GM19467 (cell line): ENCODE measurements around the gene C2CD3.

Experiments used
- ATAC-seq: cut with Tn5 transposase; IDR thresholded peaks from one replicate; pipeline ENCODE4 v1.9.1; 2021; ENCODE audit warnings: mild to moderate bottlenecking, moderate library complexity; ENCODE audit not compliant: unreplicated experiment

Gene C2CD3

GRCh38 chr11:73965764-73966121 is 205.1 kb downstream of the C2CD3 start:
- no peak for ATAC-seq

- no peak for ATAC-seq
Observed at GRCh38 chr11:73965076-73965763, 205.6 kb downstream of the C2CD3 start.

- ATAC-seq: no peak
Observed at GRCh38 chr11:73963861-73964260, 206.9 kb downstream of the C2CD3 start.
